NCI-H226 (cell line): ENCODE measurements around the gene TNS4.

ENCODE experiments used
- DNase-seq: peaks from one replicate; pipeline ENCODE4 v3.0.0-alpha.2; 2015

The TNS4 gene

GRCh38 chr17:40516581-40517285 lies 15.3 kb upstream of the TNS4 start:
- DNase-seq: peak; percentile 91

GRCh38 chr17:40515491-40516041 lies 14.1 kb upstream of the TNS4 start:
- DNase-seq: no peak

GRCh38 chr17:40515011-40515410 lies 13.6 kb upstream of the TNS4 start:
- no peak for DNase-seq

GRCh38 chr17:40514013-40514875 lies 12.8 kb upstream of the TNS4 start:
- DNase-seq: no peak

GRCh38 chr17:40511667-40512220 lies 10.3 kb upstream of the TNS4 start:
- no peak for DNase-seq

- no peak for DNase-seq
Measured at GRCh38 chr17:40511136-40511535, 9.7 kb upstream of the TNS4 start.

GRCh38 chr17:40510328-40510648 lies 8.9 kb upstream of the TNS4 start:
- peak; percentile 92 for DNase-seq

- no peak for DNase-seq
Measured at GRCh38 chr17:40509626-40510327, 8.4 kb upstream of the TNS4 start.

GRCh38 chr17:40506786-40507185 lies 5.4 kb upstream of the TNS4 start:
- DNase-seq: no peak

- DNase-seq: no peak
Measured at GRCh38 chr17:40503154-40503553, 1.7 kb upstream of the TNS4 start.

- DNase-seq: no peak
Measured at GRCh38 chr17:40502716-40503115, 1.3 kb upstream of the TNS4 start.

- no peak for DNase-seq
Measured at GRCh38 chr17:40500709-40501108, 714 bp downstream of the TNS4 start.

- no peak for DNase-seq
Measured at GRCh38 chr17:40500190-40500589, 1.2 kb downstream of the TNS4 start.

- peak; percentile 56 for DNase-seq
Measured at GRCh38 chr17:40499551-40500189, 1.8 kb downstream of the TNS4 start.

- DNase-seq: no peak
Measured at GRCh38 chr17:40498281-40499084, 2.9 kb downstream of the TNS4 start.

- peak; percentile 67 for DNase-seq
Measured at GRCh38 chr17:40497695-40498094, 3.7 kb downstream of the TNS4 start.

GRCh38 chr17:40496634-40497420 lies 4.6 kb downstream of the TNS4 start:
- no peak for DNase-seq

- no peak for DNase-seq
Measured at GRCh38 chr17:40496170-40496569, 5.3 kb downstream of the TNS4 start.

GRCh38 chr17:40495140-40495539 lies 6.3 kb downstream of the TNS4 start:
- no peak for DNase-seq

GRCh38 chr17:40493697-40494096 lies 7.7 kb downstream of the TNS4 start:
- DNase-seq: no peak

- DNase-seq: no peak
Measured at GRCh38 chr17:40491486-40491885, 9.9 kb downstream of the TNS4 start.
